Activated CD4-positive, alpha-beta T cell treated with anti-CD3 and anti-CD28 coated beads, Interleukin-2, Interleukin-6, amounts not matched to agents 100 ng/mL and 50 ng/mL, durations not matched to agents 16 hours and 8 hours (primary cell): Measurements from ENCODE around the gene SLBP.

Experiments
- DNase-seq: peaks from one replicate; pipeline ENCODE4 v3.0.0-alpha.2; 2020

Gene SLBP

GRCh38 chr4:1726146-1726934 is 14.2 kb upstream of the SLBP start:
- DNase-seq = peak; percentile 91

DNA sequence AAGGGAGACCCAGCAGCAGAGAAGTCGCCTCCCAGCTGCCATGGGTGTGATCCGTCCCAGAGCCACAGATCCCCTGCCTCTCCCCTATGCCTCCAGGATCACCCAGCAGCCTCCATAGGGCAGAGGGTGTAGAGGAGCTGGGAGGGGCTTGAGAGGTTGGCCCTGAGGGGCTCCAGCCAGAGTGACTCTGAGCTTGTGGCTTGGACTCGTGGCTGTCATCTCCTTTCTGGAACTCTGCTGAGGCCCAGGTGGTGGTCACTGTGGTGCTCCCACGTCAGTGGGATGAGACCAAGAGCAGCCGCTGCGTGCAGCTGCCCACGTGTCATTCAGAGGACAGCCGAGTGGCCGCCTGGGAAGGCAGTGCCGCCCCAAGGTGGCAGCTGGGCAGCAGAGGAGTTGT is 13.4 kb upstream of the SLBP start:
- DNase-seq = no peak

DNA sequence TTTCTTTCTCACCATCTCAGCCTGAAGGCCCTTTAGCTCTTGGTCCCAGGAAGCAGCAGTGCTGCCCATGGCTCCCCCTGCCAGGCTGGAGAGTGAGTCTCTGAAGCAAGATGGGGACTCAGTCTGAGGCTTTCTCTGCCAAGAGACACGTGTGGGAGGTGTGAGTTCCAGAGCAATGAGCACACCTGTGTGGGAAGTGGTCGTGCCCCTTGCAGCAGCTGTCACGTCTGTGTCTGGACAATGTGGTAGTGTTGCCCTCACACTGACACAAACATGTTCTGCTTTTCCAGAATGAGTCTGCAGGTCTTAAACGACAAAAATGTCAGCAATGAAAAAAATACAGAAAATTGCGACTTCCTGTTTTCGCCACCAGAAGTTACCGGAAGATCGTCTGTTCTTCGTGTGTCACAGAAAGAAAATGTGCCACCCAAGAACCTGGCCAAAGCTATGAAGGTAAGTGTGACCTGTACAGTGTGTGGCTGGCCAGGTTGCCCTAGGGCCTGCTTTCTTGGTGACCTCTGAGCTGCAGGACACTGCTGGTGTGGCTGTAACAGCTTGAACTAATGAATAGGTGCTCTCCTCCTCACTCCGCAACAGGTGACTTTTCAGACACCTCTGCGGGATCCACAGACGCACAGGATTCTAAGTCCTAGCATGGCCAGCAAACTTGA is 11.1 kb upstream of the SLBP start:
- peak; percentile 59 for DNase-seq

- no peak for DNase-seq
Measured at GRCh38 chr4:1722551-1723118, 10.5 kb upstream of the SLBP start.

GRCh38 chr4:1721666-1722550 is 9.8 kb upstream of the SLBP start:
- no peak for DNase-seq

- DNase-seq = peak; percentile 96
Measured at GRCh38 chr4:1721003-1721665, 9.0 kb upstream of the SLBP start, which contains the start of the genes TACC3 and TMEM129. Gene TACC3 (plus strand): TSS chr4:1721521. CDS start chr4:1723422, 1,901 bp downstream. Gene TMEM129 (minus strand): TSS chr4:1721323. CDS start chr4:1720837, 486 bp downstream.

DNA sequence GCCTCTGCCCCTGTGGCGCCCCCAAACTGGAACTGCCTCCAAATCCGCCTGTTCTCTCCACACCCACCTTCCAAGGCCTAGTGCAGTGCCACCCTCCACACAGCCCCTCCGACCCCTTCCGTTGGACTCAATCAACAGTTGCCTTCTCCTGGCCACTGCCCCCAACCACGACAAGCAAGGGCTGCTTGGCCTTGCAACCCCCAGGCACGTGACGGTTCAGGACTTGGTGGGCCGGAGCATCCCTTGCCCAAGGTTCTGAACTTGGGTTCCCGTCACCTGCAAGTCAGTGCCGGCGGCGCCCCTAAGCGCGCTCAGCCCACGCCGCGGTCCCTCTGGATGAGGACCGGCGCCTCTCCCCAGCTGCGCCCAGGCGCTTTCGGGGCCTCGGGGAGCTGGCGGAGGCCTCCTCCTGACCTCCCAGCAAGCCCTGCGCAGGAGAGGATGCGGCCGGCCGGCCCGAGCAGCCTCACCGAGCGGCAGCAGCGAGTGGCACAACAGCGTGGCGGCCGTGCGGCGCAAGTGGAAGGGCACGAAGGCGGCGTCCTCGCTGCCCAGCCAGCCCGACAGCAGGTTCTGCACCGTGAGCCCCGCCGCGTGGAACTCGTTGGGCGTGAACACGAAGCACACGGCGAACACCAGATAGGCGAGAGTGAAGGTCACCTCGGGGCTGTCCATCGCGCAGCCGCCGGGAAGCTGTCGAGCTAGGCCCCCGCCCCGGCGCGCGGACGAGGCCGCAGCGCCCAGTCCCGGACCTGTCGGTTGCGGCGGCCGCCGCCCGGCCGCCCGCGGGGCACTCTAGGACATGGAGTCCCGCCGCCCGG is 8.3 kb upstream of the SLBP start:
- DNase-seq = peak; percentile 67

DNA sequence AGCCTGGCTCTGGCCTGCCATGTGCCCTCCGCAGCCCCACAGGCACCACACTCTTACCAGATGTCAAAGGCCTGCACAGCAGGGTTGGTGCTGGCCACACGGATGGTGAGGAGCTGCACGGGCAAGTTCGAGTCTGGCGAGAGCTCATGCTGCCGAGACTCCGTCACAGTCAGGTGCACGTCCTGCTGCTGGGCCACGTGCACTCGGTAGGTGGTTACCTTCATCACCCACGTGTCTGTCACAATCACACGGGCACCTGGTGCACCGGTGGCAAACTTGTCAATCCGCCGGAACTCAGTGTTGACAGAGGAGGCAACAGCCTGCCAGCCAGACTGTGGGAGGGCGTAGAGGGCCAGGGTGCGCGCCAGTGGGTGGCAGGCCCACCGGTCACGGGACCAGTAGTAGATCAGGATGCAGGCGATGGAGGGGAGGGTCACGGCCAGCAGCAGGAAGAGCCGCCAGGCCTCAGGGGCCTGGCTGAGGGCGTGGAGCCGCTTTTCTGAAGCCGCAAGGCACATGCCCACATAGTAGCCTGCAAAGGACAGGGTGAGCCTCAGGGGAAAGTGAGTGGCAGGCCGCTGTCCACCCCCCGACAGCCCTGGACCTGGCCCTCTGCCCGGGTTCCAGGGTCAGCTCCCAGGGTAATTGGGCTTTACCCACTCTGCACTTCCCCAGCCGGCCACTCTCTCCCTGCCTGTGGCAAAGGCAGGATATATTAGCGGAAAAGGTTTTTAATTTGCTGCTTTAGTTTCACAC is 6.2 kb upstream of the SLBP start:
- DNase-seq = no peak

DNA sequence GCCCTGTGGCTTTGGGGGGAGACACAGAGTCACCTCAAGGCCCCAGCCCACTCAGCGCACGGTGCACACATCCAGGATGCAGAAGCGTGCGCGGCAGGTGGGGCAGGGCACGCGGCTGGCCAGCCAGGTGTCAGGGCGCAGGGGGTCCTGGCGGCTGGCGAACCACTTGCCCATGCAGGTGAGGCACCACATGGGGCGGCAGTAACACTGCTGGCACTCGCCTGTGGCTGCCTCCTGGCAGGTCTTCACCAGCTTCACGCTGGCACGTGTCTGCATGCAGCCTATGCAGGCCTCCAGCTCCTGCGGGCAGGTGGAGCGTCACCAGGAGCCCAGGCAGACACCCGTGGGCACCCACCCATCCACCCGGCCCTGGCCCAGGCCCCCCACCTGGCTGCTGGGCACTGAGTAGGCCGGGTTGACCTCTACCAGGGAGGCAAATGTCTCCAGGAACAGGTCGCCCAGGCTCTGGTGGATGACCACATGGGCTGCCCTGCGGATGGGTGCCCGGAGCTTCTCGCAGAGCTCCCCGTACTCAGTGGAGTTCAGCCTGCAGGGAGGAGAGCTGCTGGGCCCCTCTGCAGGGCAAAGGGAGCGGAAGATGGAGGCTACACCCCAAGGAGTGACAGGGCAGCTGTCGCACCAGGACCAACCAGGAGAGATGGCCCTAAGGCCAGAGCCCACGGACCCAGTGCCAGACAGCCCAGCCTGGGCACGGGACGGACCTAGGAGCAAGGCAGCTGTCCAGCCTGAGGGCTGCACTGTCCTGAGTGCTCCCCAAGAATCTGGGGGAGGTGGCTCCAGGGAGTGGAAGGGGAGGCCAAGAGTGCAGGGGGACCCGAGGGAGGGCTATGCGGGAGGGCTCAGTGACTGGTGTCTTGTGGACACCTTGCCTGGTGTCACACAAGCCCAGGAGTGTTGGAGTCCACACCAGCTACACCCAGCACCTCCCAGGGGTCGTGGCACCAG is 5.3 kb upstream of the SLBP start:
- DNase-seq = no peak

DNA sequence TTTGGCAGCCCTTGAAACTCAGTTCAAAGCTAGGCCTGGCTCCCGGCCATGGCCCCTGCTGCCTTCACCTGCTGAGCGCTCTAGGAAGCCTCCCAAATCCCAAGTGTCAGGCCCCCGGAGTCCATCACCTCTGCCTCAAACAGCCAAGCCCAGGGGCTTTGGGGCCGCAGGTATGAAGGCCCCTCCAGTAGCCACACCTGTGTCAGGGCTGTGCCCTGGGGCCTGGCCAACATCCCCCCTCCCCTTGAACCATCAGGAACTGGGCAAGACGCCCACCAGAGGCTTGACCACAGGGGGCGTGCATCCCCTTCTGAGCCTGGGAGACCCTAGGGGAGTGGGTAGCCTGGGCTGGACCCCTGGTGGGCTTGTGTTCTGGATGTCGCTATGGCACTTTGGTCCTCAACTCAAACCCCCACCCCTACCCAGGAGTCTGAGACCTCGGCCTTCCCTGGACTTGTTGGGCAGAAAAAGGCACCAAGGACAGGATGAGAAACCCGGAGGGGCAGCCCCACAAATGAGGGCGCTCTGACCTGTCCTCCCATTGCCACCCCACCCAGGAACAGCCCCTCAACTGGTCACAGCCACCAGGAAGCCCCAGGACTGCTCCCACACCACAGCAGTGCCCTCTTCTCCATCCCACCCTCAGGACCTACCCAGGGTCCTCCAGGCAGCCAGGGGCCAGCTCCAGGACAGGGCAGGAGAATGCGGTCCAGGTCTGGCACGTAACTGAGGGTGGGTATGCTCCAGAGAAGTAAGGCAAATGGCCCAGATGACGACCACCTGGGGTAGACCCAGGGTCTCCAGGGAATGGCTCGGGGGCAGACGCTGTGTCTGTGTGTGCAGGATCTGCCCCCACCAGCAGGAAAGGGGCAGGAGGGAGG is 4.2 kb upstream of the SLBP start:
- no peak for DNase-seq

DNA sequence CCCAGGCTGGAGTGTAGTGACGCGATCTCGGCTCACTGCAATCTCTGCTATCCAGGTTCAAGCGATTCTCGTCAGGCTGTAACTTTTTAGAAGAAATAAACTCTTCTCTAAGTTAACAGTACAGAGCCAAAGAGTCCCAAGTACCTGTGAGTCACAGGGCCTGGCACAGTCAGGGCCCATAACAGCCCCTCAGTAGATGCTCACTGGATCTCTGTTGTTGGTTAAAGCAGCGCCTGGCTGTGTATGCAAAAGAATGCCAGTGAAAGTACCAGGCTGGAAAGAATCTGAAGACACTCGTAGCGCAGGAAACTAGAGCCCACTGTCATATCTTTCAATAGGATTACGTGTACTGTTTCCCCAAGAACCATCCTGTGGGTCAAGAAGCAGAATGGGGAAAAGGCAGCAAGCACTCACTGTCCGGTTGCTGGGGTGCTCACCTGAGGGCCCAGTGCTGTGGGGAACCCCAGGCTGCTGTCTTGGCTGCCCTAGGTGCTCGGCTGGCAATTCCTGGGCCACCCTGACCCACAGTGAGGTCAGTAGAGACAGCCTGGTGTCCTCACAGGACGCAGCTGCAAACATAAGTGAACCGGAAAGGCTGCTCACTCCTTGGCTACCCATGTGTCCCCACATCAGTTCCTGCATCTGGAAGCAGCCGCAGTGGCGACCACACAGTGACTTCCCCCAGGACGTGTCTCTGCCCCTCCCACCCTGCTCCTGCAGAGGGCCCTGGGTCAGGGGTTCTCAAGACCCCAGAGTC is 3.1 kb upstream of the SLBP start:
- DNase-seq = no peak

DNA sequence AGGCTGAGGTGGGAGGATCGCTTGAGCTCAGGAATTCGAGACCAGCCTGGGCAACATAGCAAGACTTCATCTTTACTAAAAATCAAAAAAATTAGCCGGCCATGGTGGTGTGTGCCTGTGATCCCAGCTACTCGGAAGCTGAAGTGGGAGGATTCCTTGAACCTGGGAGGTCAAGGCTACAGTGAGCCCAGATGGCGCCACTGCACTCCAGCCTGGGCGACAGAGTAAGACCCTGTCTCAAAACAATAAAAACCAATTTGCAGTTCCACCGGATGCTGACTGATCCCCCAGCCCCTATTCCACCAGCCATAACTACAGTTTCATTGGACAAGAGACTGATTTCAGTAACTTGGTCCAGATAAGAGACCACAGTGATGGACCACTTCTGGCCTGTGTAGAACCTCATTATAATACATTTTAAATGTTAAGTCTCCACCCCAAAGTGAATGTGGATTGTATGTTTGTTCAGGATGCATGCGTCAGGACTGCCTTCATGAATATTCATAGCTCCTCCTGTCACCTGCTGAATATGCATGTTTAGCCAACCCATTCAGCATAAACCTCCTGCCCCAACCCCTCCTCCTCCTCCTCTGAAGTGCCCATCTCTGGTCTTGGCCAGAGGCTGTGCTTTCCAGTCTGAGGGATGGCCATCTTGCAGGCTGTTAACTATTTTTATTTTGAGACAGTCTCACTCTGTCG is 2.3 kb upstream of the SLBP start:
- no peak for DNase-seq

DNA sequence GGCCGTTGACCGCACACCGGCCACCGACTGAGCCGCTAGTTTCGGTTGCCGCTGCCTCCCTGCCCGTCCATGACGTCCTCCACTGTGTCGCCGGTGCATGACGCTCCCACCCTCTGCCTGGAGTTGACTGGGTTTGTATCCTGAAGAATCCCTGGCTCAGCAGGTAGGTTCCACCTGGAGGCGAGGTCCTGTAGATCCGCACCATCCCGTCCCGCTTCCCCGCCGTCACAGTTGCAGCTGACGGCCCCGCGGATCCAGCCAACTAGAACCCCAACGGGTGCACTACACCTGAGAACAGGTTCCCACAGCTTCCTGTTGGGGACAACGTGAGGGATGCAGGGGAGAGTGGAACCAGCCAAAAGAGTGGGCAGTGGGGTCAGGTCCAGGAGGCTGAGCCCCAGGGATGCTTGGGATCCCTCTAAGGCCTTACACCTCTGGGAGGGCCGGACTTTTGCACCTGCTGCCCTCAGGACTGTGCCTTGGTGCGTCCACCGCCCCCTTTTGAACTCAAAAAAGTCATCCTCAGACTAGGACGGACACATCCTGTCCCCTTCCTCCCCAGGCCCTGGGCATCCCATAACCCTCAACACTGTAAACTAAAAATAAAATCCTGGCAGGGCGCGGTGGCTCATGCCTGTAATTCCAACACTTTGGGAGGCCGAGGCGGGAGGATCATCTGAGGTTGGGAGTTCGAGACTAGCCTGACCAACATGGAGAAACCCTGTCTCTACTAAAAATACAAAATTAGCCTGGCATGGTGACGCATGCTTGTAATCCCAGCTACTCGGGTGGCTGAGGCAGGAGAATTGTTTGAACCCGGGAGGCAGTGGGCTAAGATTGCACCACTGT is 1.1 kb upstream of the SLBP start:
- no peak for DNase-seq

GRCh38 chr4:1711571-1712215 is 426 bp downstream of the SLBP start:
- peak; percentile 55 for DNase-seq

- no peak for DNase-seq
Measured at GRCh38 chr4:1711055-1711570, 1.0 kb downstream of the SLBP start.
